H1 (cell line): ENCODE data around the gene LSM6. TPM values are rescaled to one million over a fixed set of nuclear protein-coding genes. Genes with fewer than 3 reads are reported as not detected.

ENCODE experiments used
- CTCF ChIA-PET: fragments of 300-600 bp; sonication (Branson Sonifier 250); formaldehyde crosslinking; loops from one replicate; lab custom pipeline; 2021; ENCODE audit not compliant: partially characterized antibody; lab: Charles Lee
- POLR2A ChIA-PET: fragments of 300-600 bp; sonication (Branson Sonifier 250); formaldehyde crosslinking; loops from one replicate; lab custom pipeline; 2021; ENCODE audit warnings: inconsistent platforms; ENCODE audit not compliant: partially characterized antibody; lab: Charles Lee
- DNase-seq, 2 experiments: peaks; one replicate each; pipeline versions ENCODE4 v3.0.0 to v3.0.0-alpha.2; 2010 to 2022; ENCODE audit warnings: low spot score in 2 of 2, low read depth in 1 of 2, mixed read lengths in 1 of 2
- FAIRE-seq: peaks from 2 replicates; lab custom pipeline; 2011; peaks lifted over from hg19 to GRCh38; lab: Jason Lieb, UNC
- H2AFZ ChIP-seq: 2 replicates; pipeline ENCODE4 v1.8.1; 2012; ENCODE audit warnings: low read length, inconsistent platforms
- H2AK5ac ChIP-seq: 2 replicates; pipeline ENCODE4 v1.6.1; 2013; ENCODE audit warnings: low read depth, low read length
- H2BK120ac ChIP-seq: replicated peaks from 2 replicates; pipeline ENCODE3; 2013; ENCODE audit warnings: low read depth, low read length, inconsistent platforms
- H2BK12ac ChIP-seq: 2 replicates; pipeline ENCODE4 v1.6.1; 2013; ENCODE audit warnings: low read depth, low read length
- H2BK15ac ChIP-seq: 2 replicates; pipeline ENCODE4 v1.6.1; 2013; ENCODE audit warnings: low read length
- H2BK20ac ChIP-seq: 2 replicates; pipeline ENCODE4 v1.6.1; 2013; ENCODE audit warnings: low read length
- H2BK5ac ChIP-seq: 2 replicates; pipeline ENCODE4 v1.6.1; 2013; ENCODE audit warnings: low read depth, low read length
- H3K14ac ChIP-seq: 2 replicates; pipeline ENCODE4 v1.6.1; 2013; ENCODE audit warnings: inconsistent platforms; ENCODE audit not compliant: insufficient read length
- H3K18ac ChIP-seq: 2 replicates; pipeline ENCODE4 v1.6.1; 2013; ENCODE audit warnings: low read length; ENCODE audit errors: extremely low read depth
- H3K23ac ChIP-seq: 2 replicates; pipeline ENCODE4 v1.6.1; 2013; ENCODE audit warnings: inconsistent platforms; ENCODE audit not compliant: insufficient read length
- H3K23me2 ChIP-seq: 2 replicates; pipeline ENCODE4 v1.6.1; 2013; ENCODE audit warnings: low read depth, low read length
- H3K27ac ChIP-seq: 2 replicates; pipeline ENCODE4 v1.6.1; 2011; ENCODE audit warnings: low read depth, low read length, inconsistent platforms
- H3K27me3 ChIP-seq, 4 experiments: replicated peaks in 1 of 4; 1 replicate in 1 of 4; 2 replicates in 3 of 4; pipeline versions ENCODE4 v1.6.1 to v1.8.1; 2011 to 2013; ENCODE audit warnings: low read length in 3 of 4, mild to moderate bottlenecking in 3 of 4, inconsistent platforms in 2 of 4, mixed read lengths in 2 of 4, moderate library complexity in 1 of 4; ENCODE audit not compliant: control insufficient read depth in 3 of 4, insufficient read depth in 3 of 4; ENCODE audit errors: extremely low read depth in 1 of 4
- H3K36me3 ChIP-seq, 4 experiments: 2 replicates each; pipeline versions ENCODE4 v1.6.1 to v1.8.1; 2011 to 2013; ENCODE audit warnings: mild to moderate bottlenecking in 4 of 4, low read length in 3 of 4, moderate library complexity in 2 of 4, control low read depth in 1 of 4, inconsistent platforms in 1 of 4; ENCODE audit not compliant: insufficient read depth in 4 of 4, control insufficient read depth in 2 of 4
- H3K4ac ChIP-seq: replicated peaks from 2 replicates; pipeline ENCODE3; 2013; ENCODE audit warnings: low read length, low read depth, mixed read lengths, inconsistent platforms; ENCODE audit not compliant: insufficient read length
- H3K4me1 ChIP-seq, 4 experiments: replicated peaks in 1 of 4; 1 replicate in 1 of 4; 2 replicates in 3 of 4; pipeline versions ENCODE4 v1.6.1 to v1.8.1; 2011 to 2013; ENCODE audit warnings: low read length in 3 of 4, inconsistent platforms in 2 of 4, mixed read lengths in 1 of 4; ENCODE audit not compliant: insufficient read depth in 4 of 4, control insufficient read depth in 3 of 4
- H3K4me2 ChIP-seq, 2 experiments: 2 replicates each; pipeline versions ENCODE4 v1.6.1 to v1.8.1; 2011 to 2013; ENCODE audit warnings: low read depth in 2 of 2, low read length in 2 of 2, control low read depth in 1 of 2, inconsistent platforms in 1 of 2, mild to moderate bottlenecking in 1 of 2; ENCODE audit not compliant: insufficient read depth in 1 of 2
- H3K4me3 ChIP-seq, 4 experiments: fragments of 200-600, 300-600 bp in 1 of 4; sonication (generic), shearing (Covaris generic), sonication (Bioruptor Twin) in 1 of 4; 2 replicates each; pipeline versions ENCODE4 v1.5.1 to v1.8.1; 2011 to 2016; ENCODE audit warnings: low read length in 4 of 4, low read depth in 3 of 4, control low read depth in 2 of 4, inconsistent platforms in 2 of 4, mild to moderate bottlenecking in 2 of 4, mixed read lengths in 1 of 4, moderate library complexity in 1 of 4; ENCODE audit not compliant: insufficient read depth in 2 of 4; ENCODE audit errors: extremely low read depth in 1 of 4
- H3K56ac ChIP-seq: replicated peaks from 2 replicates; pipeline ENCODE3; 2013; ENCODE audit warnings: low read depth, mild to moderate bottlenecking, mixed read lengths, low read length, inconsistent platforms; ENCODE audit not compliant: insufficient read length
- H3K79me1 ChIP-seq: 2 replicates; pipeline ENCODE4 v1.6.1; 2013; ENCODE audit warnings: low read depth, low read length, control low read depth
- H3K79me2 ChIP-seq, 2 experiments: 2 replicates each; pipeline versions ENCODE4 v1.6.1 to v1.8.1; 2012 to 2013; ENCODE audit warnings: low read length in 2 of 2, mild to moderate bottlenecking in 2 of 2, inconsistent platforms in 1 of 2; ENCODE audit not compliant: insufficient read depth in 2 of 2, control insufficient read depth in 1 of 2
- H3K9ac ChIP-seq, 4 experiments: replicated peaks in 1 of 4; 1 replicate in 1 of 4; 2 replicates in 3 of 4; pipeline versions ENCODE4 v1.6.1 to v1.8.1; 2011 to 2013; ENCODE audit warnings: low read depth in 3 of 4, low read length in 3 of 4, control low read depth in 2 of 4, mild to moderate bottlenecking in 2 of 4, moderate library complexity in 2 of 4, inconsistent platforms in 1 of 4; ENCODE audit errors: extremely low read depth in 1 of 4
- H3K9me3 ChIP-seq, 2 experiments: 2 replicates each; pipeline versions ENCODE4 v1.6.1 to v1.8.1; 2012 to 2013; ENCODE audit warnings: mild to moderate bottlenecking in 2 of 2, moderate library complexity in 2 of 2, control low read depth in 1 of 2, inconsistent platforms in 1 of 2, low read depth in 1 of 2, low read length in 1 of 2, mixed read lengths in 1 of 2; ENCODE audit not compliant: insufficient read depth in 2 of 2
- H4K20me1 ChIP-seq, 2 experiments: replicated peaks in 1 of 2; 2 replicates each; pipeline versions ENCODE3 to v1.8.1; 2011 to 2013; ENCODE audit warnings: inconsistent platforms in 2 of 2, low read length in 2 of 2, mild to moderate bottlenecking in 1 of 2; ENCODE audit not compliant: insufficient read depth in 2 of 2, control insufficient read depth in 1 of 2
- H4K5ac ChIP-seq: 2 replicates; pipeline ENCODE4 v1.6.1; 2013; ENCODE audit warnings: low read length, low read depth, mixed read lengths, inconsistent platforms; ENCODE audit not compliant: insufficient read length
- H4K8ac ChIP-seq: 2 replicates; pipeline ENCODE4 v1.8.0; 2013; ENCODE audit warnings: mild to moderate bottlenecking, moderate library complexity, low read length, inconsistent platforms; ENCODE audit not compliant: insufficient read depth; ENCODE audit errors: extremely low read depth
- H4K91ac ChIP-seq: replicated peaks from 2 replicates; pipeline ENCODE3; 2013; ENCODE audit warnings: low read length, mixed read lengths, inconsistent platforms; ENCODE audit not compliant: insufficient read length
- CHD1 ChIP-seq: IDR thresholded peaks from 2 replicates; pipeline ENCODE4 v1.6.1; 2012; ENCODE audit warnings: low read depth, low read length, improper control_type of control experiment
- CTCF ChIP-seq, 3 experiments: IDR thresholded peaks; 1 replicate in 2 of 3; 2 replicates in 1 of 3; pipeline versions ENCODE4 v1.5.1 to v1.6.1; 2011; ENCODE audit warnings: low read length in 3 of 3, mild to moderate bottlenecking in 3 of 3, inconsistent platforms in 2 of 3, low read depth in 1 of 3, moderate library complexity in 1 of 3; ENCODE audit not compliant: insufficient read depth in 1 of 3; ENCODE audit errors: control extremely low read depth in 1 of 3
- SAP30 ChIP-seq: fragments of 300-600 bp; sonication (generic); IDR thresholded peaks from 2 replicates; pipeline ENCODE4 v1.7.1; 2012; ENCODE audit warnings: low read length, moderate library complexity, mild to moderate bottlenecking, inconsistent platforms; ENCODE audit not compliant: insufficient read depth, insufficient replicate concordance
- TAF1 ChIP-seq: IDR thresholded peaks from 2 replicates; pipeline ENCODE4 v1.6.1; 2011; ENCODE audit warnings: mild to moderate bottlenecking, low read depth, low read length
- ZNF274 ChIP-seq: IDR thresholded peaks from 2 replicates; pipeline ENCODE4 v1.7.0; 2012; ENCODE audit warnings: low read length, borderline replicate concordance; ENCODE audit errors: extremely low read depth
- WGBS, 2 experiments: shearing (Covaris generic) in 1 of 2; methylation state at CpG; one replicate each; pipeline versions ENCODE4 v1.1.6 to v1.1.7; 2013 to 2015; ENCODE audit warnings: low lambda C conversion rate in 2 of 2, mixed read lengths in 2 of 2, inconsistent platforms in 1 of 2, low coverage in 1 of 2, missing lambda C conversion rate in 1 of 2; ENCODE audit not compliant: insufficient replicate concordance in 2 of 2, insufficient coverage in 1 of 2, insufficient read length in 1 of 2; ENCODE audit errors: extremely low coverage in 1 of 2, missing lambda C conversion rate in 1 of 2; 5-methylcytosine and 5-hydroxymethylcytosine counted together
- polyA plus RNA-seq, 7 experiments: library from polyadenylated mRNA; depleted of rRNA in 3 of 7; stranded (reverse) in 5 of 7; unstranded in 2 of 7; fragments of >200 nt in 5 of 7; fragments of 200-250 nt in 2 of 7; gene quantifications; 1 replicate in 5 of 7; 2 replicates in 1 of 7; 4 replicates in 1 of 7; pipeline versions ENCODE4 v1.2.1 to v1.2.3, GENCODE V29; 2011 to 2013; ENCODE audit warnings: missing spikeins in 2 of 7, mixed read lengths in 2 of 7
- total RNA-seq: library from RNA; stranded (reverse); fragmentation: NEBNext Ultra II Directional; extraction: Animal tissue kit (Norgen Biotek cat#: 25700); gene quantifications from 2 replicates; pipeline ENCODE4 v1.2.1, GENCODE V29; 2021
- TF ChIP-seq, protein P1 (sequence below): IDR thresholded peaks from 2 replicates; pipeline ENCODE4 v1.6.1; 2012; ENCODE audit warnings: inconsistent platforms

Gene LSM6
- total and polyA plus RNA-seq, 2 of the 8 experiments (the other 6 are each of a cell fraction or from before 2014, with no cell fraction given), result 40.2 to 63.4 TPM

DNA sequence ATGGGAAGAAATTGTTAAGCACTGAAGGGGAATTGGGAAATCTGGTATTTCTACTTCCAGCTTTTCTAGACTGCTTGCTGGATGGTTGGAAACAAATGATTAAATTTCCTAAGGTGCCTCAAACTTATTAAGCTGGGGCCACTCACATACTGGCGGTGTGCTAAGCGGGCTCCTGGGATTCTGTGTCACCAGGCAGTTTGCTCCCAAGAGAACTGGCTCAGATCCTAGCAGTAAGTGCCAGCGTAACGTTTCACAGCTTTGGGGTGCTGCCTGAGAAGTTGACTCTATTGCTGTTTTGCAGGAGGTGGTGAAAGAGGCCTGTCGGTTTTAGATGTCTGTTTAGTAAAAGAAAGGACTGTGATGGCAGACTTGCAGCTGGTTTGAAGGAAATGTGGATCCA is 31.9 kb downstream of the LSM6 start:
- Histone ChIP-seq H3K9ac (no peak overlapping the region), H2BK20ac (no peak overlapping the region), H4K91ac (no peak overlapping the region), H2BK15ac (no peak overlapping the region), H3K14ac (no peak overlapping the region), H3K56ac (no peak overlapping the region), H3K36me3 (no peaks in the 10 kb centered on the region), H3K79me1 (no peaks in the 10 kb centered on the region), H2BK12ac (no peak overlapping the region), H2AK5ac (no peak overlapping the region), H4K20me1 (no peaks in the 10 kb centered on the region), H3K27ac (no peak overlapping the region), H3K4ac (no peak overlapping the region), H2BK120ac (no peak overlapping the region), H4K5ac (no peak overlapping the region), H3K27me3 (no peaks in the 10 kb centered on the region), H3K23ac (no peak overlapping the region), H3K4me1 (no peaks in the 10 kb centered on the region), H2AFZ (peak overlapping the region; percentile 51; the same call in 1 of the 2 replicates), H3K18ac (no peak overlapping the region), H3K4me2 (no peak overlapping the region), H3K9me3 (no peaks in the 10 kb centered on the region), H3K79me2 (no peaks in the 10 kb centered on the region), H4K8ac (no peak overlapping the region), H2BK5ac (no peak overlapping the region), H3K4me3 (no peak overlapping the region), H3K23me2 (no peaks in the 10 kb centered on the region)
- 85% methylated on average over 5 of the region's 5 CpGs; no CpG with 5 or more reads in 1 of the 2 experiments for WGBS, 2 experiments
- TF ChIP-seq, protein P1, sequence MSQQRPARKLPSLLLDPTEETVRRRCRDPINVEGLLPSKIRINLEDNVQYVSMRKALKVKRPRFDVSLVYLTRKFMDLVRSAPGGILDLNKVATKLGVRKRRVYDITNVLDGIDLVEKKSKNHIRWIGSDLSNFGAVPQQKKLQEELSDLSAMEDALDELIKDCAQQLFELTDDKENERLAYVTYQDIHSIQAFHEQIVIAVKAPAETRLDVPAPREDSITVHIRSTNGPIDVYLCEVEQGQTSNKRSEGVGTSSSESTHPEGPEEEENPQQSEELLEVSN, result no peak
- no peak for TF ChIP-seq SAP30
- TF ChIP-seq ZNF274, result no peak
- no peak for TF ChIP-seq CTCF (IDR thresholded peaks at IDR 0.05; ENCODE audit: control extremely low read depth in 1 of 3, insufficient read depth in 1 of 3, low read depth in 1 of 3, low read length in 3 of 3)
- no peak for TF ChIP-seq TAF1
- no peak for TF ChIP-seq CHD1
- FAIRE-seq (no peak), DNase-seq (no peak)
- CTCF ChIA-PET, result interaction anchor here (0.8 kb wide), 1 partner anchor 213 kb away, joined by 3 read pairs; no protein-coding TSS in a partner anchor
- POLR2A ChIA-PET, result no interaction called here
